ENCODE data around the gene TMSB10. TPM values are rescaled to one million over a fixed set of nuclear protein-coding genes. Genes with fewer than 3 reads are reported as not detected.

TMSB10 gene
- total and polyA plus RNA-seq, 2 of the 13 experiments (the other 11 are each of a cell fraction or from before 2014, with no cell fraction given): 665 to 708 TPM

- TF ChIP-seq DRAP1 (CRISPR knock-in tag; IDR thresholded peaks at IDR 0.05): peak; percentile 25; the same call in 1 of the 2 replicates
- no peak for TF ChIP-seq RFX3 (CRISPR knock-in tag; IDR thresholded peaks at IDR 0.05)
- TF ChIP-seq MLX (CRISPR knock-in tag; IDR thresholded peaks at IDR 0.05): peak; percentile 66; the same call in 1 of the 2 replicates
- TF ChIP-seq THRA (CRISPR knock-in tag; IDR thresholded peaks at IDR 0.05; ENCODE audit: borderline replicate concordance): 0 out of 2 replicates have a peak, but pooled peaks have one; percentile 11
- TF ChIP-seq ETV5 (CRISPR knock-in tag; IDR thresholded peaks at IDR 0.05; ENCODE audit: borderline replicate concordance): peak; percentile 99
- TF ChIP-seq LBX2 (CRISPR knock-in tag; IDR thresholded peaks at IDR 0.05; ENCODE audit: borderline replicate concordance): no peak
- no peak for TF ChIP-seq ZNF367 (CRISPR knock-in tag; IDR thresholded peaks at IDR 0.05; ENCODE audit: borderline replicate concordance)
- TF ChIP-seq, protein P1, sequence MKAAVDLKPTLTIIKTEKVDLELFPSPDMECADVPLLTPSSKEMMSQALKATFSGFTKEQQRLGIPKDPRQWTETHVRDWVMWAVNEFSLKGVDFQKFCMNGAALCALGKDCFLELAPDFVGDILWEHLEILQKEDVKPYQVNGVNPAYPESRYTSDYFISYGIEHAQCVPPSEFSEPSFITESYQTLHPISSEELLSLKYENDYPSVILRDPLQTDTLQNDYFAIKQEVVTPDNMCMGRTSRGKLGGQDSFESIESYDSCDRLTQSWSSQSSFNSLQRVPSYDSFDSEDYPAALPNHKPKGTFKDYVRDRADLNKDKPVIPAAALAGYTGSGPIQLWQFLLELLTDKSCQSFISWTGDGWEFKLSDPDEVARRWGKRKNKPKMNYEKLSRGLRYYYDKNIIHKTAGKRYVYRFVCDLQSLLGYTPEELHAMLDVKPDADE (CRISPR knock-in tag; IDR thresholded peaks at IDR 0.05): no peak
- TF ChIP-seq ZNF792 (CRISPR knock-in tag; IDR thresholded peaks at IDR 0.05): peak; percentile 71; the same call in 1 of the 2 replicates
- TF ChIP-seq ZFP62 (CRISPR knock-in tag; IDR thresholded peaks at IDR 0.05): no peak
- no peak for TF ChIP-seq PRDM10 (CRISPR knock-in tag; IDR thresholded peaks at IDR 0.05; ENCODE audit: low read depth)
- peak; percentile 28; the same call in 1 of the 2 replicates for TF ChIP-seq ZNF263 (CRISPR knock-in tag; IDR thresholded peaks at IDR 0.05)
- no peak for TF ChIP-seq IRF9 (CRISPR knock-in tag; IDR thresholded peaks at IDR 0.05; ENCODE audit: borderline replicate concordance)
- no peak for TF ChIP-seq XRCC5 (optimal IDR thresholded peaks at IDR 0.05; ENCODE audit: low read length)
- TF ChIP-seq ZNF580 (CRISPR knock-in tag; IDR thresholded peaks at IDR 0.05; ENCODE audit: borderline replicate concordance, low read depth): no peak
- 0 out of 2 replicates have a peak, but pooled peaks have one; percentile 38 for TF ChIP-seq CREM (IDR thresholded peaks at IDR 0.05)
- TF ChIP-seq CREM (CRISPR knock-in tag; IDR thresholded peaks at IDR 0.05): no peak
- TF ChIP-seq ZSCAN31 (CRISPR knock-in tag; IDR thresholded peaks at IDR 0.05; ENCODE audit: low read depth): no peak
- TF ChIP-seq MBD4 (IDR thresholded peaks at IDR 0.05; ENCODE audit: borderline replicate concordance, low read length): peak; percentile 85; the same call in 1 of the 2 replicates
- TF ChIP-seq ZNF207 (IDR thresholded peaks at IDR 0.05; ENCODE audit: borderline replicate concordance): no peak
- no peak; the same call in 1 of the 2 replicates for TF ChIP-seq PHF21A (CRISPR knock-in tag; IDR thresholded peaks at IDR 0.05)
Observed at GRCh38 chr2:84919885-84920580, 14.6 kb downstream of the TMSB10 start (continued).

Measured in HepG2 (cell line).